ENCODE results near the gene CTSF.
A peak's percentile ranks its signal among the peaks of the same experiment; 100 is the strongest.

CTSF gene

GRCh38 chr11:66559866-66560676, 8.3 kb downstream of the CTSF start:
- Mint-ChIP-seq H3K4me3 (no peak overlapping the region), H3K27ac (no peak overlapping the region), H3K9me3 (no peaks in the 10 kb centered on the region), H3K36me3 (ENCODE audit: low read depth) (no peaks in the 10 kb centered on the region), H3K4me1 (ENCODE audit: low read depth) (peaks cover 5% of the 10 kb centered on the region), H3K27me3 (peaks cover 40% of the 10 kb centered on the region)
- intact Hi-C loops (cut with micrococcal nuclease) = no loop called here

- H3K9me3 Mint-ChIP-seq = no peaks in the 10 kb centered on the region
- H3K36me3 Mint-ChIP-seq (ENCODE audit: low read depth) = no peaks in the 10 kb centered on the region
- intact Hi-C loops (cut with micrococcal nuclease) = no loop called here
- H3K27me3 Mint-ChIP-seq = peaks cover 40% of the 10 kb centered on the region
- peaks cover 5% of the 10 kb centered on the region for H3K4me1 Mint-ChIP-seq (ENCODE audit: low read depth)
- H3K27ac Mint-ChIP-seq = no peak overlapping the region
- H3K4me3 Mint-ChIP-seq = no peak overlapping the region
These were observed 9.1 kb downstream of the CTSF start for GRCh38 chr11:66559142-66559865.

GRCh38 chr11:66557733-66558326, 10.6 kb downstream of the CTSF start:
- Mint-ChIP-seq H3K4me1 (ENCODE audit: low read depth) (peaks cover 5% of the 10 kb centered on the region), H3K36me3 (ENCODE audit: low read depth) (no peaks in the 10 kb centered on the region), H3K9me3 (no peaks in the 10 kb centered on the region), H3K27me3 (peaks cover 40% of the 10 kb centered on the region), H3K4me3 (no peak overlapping the region), H3K27ac (no peak overlapping the region)
- intact Hi-C loops (cut with micrococcal nuclease) = no loop called here

GRCh38 chr11:66556086-66556485, 12.3 kb downstream of the CTSF start:
- H3K27ac Mint-ChIP-seq = no peak overlapping the region
- H3K9me3 Mint-ChIP-seq = no peaks in the 10 kb centered on the region
- no peak overlapping the region for H3K4me3 Mint-ChIP-seq
- H3K27me3 Mint-ChIP-seq = peaks cover 38% of the 10 kb centered on the region
- no peaks in the 10 kb centered on the region for H3K36me3 Mint-ChIP-seq (ENCODE audit: low read depth)
- H3K4me1 Mint-ChIP-seq (ENCODE audit: low read depth) = peaks cover 5% of the 10 kb centered on the region
- intact Hi-C loops (cut with micrococcal nuclease) = no loop called here

- H3K4me3 Mint-ChIP-seq = no peak overlapping the region
- no peaks in the 10 kb centered on the region for H3K36me3 Mint-ChIP-seq (ENCODE audit: low read depth)
- H3K27me3 Mint-ChIP-seq = peaks cover 36% of the 10 kb centered on the region
- H3K4me1 Mint-ChIP-seq (ENCODE audit: low read depth) = peaks cover 5% of the 10 kb centered on the region
- intact Hi-C loops (cut with micrococcal nuclease) = no loop called here
- no peaks in the 10 kb centered on the region for H3K9me3 Mint-ChIP-seq
- H3K27ac Mint-ChIP-seq = no peak overlapping the region
These were observed 13.0 kb downstream of the CTSF start for GRCh38 chr11:66555416-66555815.

- intact Hi-C loops (cut with micrococcal nuclease) = no loop called here
- Mint-ChIP-seq H3K36me3 (ENCODE audit: low read depth) (no peaks in the 10 kb centered on the region), H3K4me1 (ENCODE audit: low read depth) (peaks cover 4% of the 10 kb centered on the region), H3K9me3 (no peaks in the 10 kb centered on the region), H3K27me3 (peaks cover 33% of the 10 kb centered on the region), H3K4me3 (no peak overlapping the region), H3K27ac (no peak overlapping the region)
These were observed 13.8 kb downstream of the CTSF start for GRCh38 chr11:66554602-66555001.

- Mint-ChIP-seq H3K4me3 (no peak overlapping the region), H3K27me3 (peaks cover 40% of the 10 kb centered on the region), H3K27ac (no peak overlapping the region), H3K36me3 (ENCODE audit: low read depth) (no peaks in the 10 kb centered on the region), H3K4me1 (ENCODE audit: low read depth) (no peaks in the 10 kb centered on the region), H3K9me3 (no peaks in the 10 kb centered on the region)
- intact Hi-C loops (cut with micrococcal nuclease) = no loop called here
These were observed 17.5 kb downstream of the CTSF start for GRCh38 chr11:66550887-66551286.

GRCh38 chr11:66549696-66550095, 18.7 kb downstream of the CTSF start:
- Mint-ChIP-seq H3K27ac (no peak overlapping the region), H3K9me3 (no peaks in the 10 kb centered on the region), H3K4me1 (ENCODE audit: low read depth) (peaks cover 6% of the 10 kb centered on the region), H3K27me3 (peaks cover 35% of the 10 kb centered on the region), H3K36me3 (ENCODE audit: low read depth) (no peaks in the 10 kb centered on the region), H3K4me3 (no peak overlapping the region)
- intact Hi-C loops (cut with micrococcal nuclease) = no loop called here

- peaks cover 12% of the 10 kb centered on the region for H3K4me1 Mint-ChIP-seq (ENCODE audit: low read depth)
- no peaks in the 10 kb centered on the region for H3K9me3 Mint-ChIP-seq
- H3K27me3 Mint-ChIP-seq = peaks cover 35% of the 10 kb centered on the region
- intact Hi-C loops (cut with micrococcal nuclease) = no loop called here
- no peak overlapping the region for H3K27ac Mint-ChIP-seq
- H3K36me3 Mint-ChIP-seq (ENCODE audit: low read depth) = no peaks in the 10 kb centered on the region
- no peak overlapping the region for H3K4me3 Mint-ChIP-seq
These were observed 19.4 kb downstream of the CTSF start for GRCh38 chr11:66548774-66549630.

- Mint-ChIP-seq H3K27ac (no peak overlapping the region), H3K36me3 (ENCODE audit: low read depth) (peaks cover 7% of the 10 kb centered on the region), H3K4me1 (ENCODE audit: low read depth) (peaks cover 22% of the 10 kb centered on the region), H3K4me3 (no peak overlapping the region), H3K27me3 (peaks cover 35% of the 10 kb centered on the region), H3K9me3 (no peaks in the 10 kb centered on the region)
- intact Hi-C loops (cut with micrococcal nuclease) = no loop called here
These were observed 20.4 kb downstream of the CTSF start for GRCh38 chr11:66548041-66548440.

- intact Hi-C loops (cut with micrococcal nuclease) = no loop called here
- peaks cover 11% of the 10 kb centered on the region for H3K36me3 Mint-ChIP-seq (ENCODE audit: low read depth)
- H3K4me1 Mint-ChIP-seq (ENCODE audit: low read depth) = peaks cover 26% of the 10 kb centered on the region
- H3K4me3 Mint-ChIP-seq = no peak overlapping the region
- no peak overlapping the region for H3K27ac Mint-ChIP-seq
- no peaks in the 10 kb centered on the region for H3K9me3 Mint-ChIP-seq
- peaks cover 35% of the 10 kb centered on the region for H3K27me3 Mint-ChIP-seq
These were observed 20.8 kb downstream of the CTSF start for GRCh38 chr11:66547662-66548009.

GRCh38 chr11:66546966-66547661, 21.3 kb downstream of the CTSF start:
- H3K9me3 Mint-ChIP-seq = no peaks in the 10 kb centered on the region
- no peak overlapping the region for H3K27ac Mint-ChIP-seq
- H3K4me3 Mint-ChIP-seq = no peak overlapping the region
- H3K4me1 Mint-ChIP-seq (ENCODE audit: low read depth) = peaks cover 31% of the 10 kb centered on the region
- peaks cover 16% of the 10 kb centered on the region for H3K36me3 Mint-ChIP-seq (ENCODE audit: low read depth)
- H3K27me3 Mint-ChIP-seq = peaks cover 35% of the 10 kb centered on the region
- intact Hi-C loops (cut with micrococcal nuclease) = loop anchor here (1.0 kb wide), 1 partner anchor 131 kb away; no protein-coding TSS in a partner anchor

GRCh38 chr11:66546368-66546965, 21.9 kb downstream of the CTSF start, which contains the start of gene ACTN3:
Gene ACTN3, plus strand, starts transcription at chr11:66546903. Its CDS starts 35 bp downstream, at chr11:66546938.
- no peaks in the 10 kb centered on the region for H3K9me3 Mint-ChIP-seq
- H3K27ac Mint-ChIP-seq = peak within 1 kb of the TSS; percentile 76
- intact Hi-C loops (cut with micrococcal nuclease) = loop anchor here (1.0 kb wide), 1 partner anchor 132 kb away; no protein-coding TSS in a partner anchor

More at GRCh38 chr11:66546368-66546965, 21.9 kb downstream of the CTSF start, which contains the start of gene ACTN3:
- peaks cover 35% of the 10 kb centered on the region for H3K27me3 Mint-ChIP-seq
- H3K4me1 Mint-ChIP-seq (ENCODE audit: low read depth) = peaks cover 38% of the 10 kb centered on the region
- H3K36me3 Mint-ChIP-seq (ENCODE audit: low read depth) = peaks cover 22% of the 10 kb centered on the region
- H3K4me3 Mint-ChIP-seq = peak within 1 kb of the TSS; percentile 79

Measured in dendritic cell treated with granulocyte-macrophage colony-stimulating factor and Interleukin-4, amounts not matched to agents 40 ng/mL and 50 ng/mL, for 4 days (primary cell).